Activated T-cell treated with anti-CD3 and anti-CD28 coated beads, Interleukin-2, amount 50 U/mL, for 4 hours (primary cell): ENCODE measurements around the gene HRAS. TPM values are rescaled to one million over a fixed set of nuclear protein-coding genes. Genes with fewer than 3 reads are reported as not detected.

Source experiments
- total RNA-seq, 3 donors: library from RNA; stranded (reverse); gene quantifications; one replicate each; pipeline ENCODE4 v1.2.1, GENCODE V29; 2021

HRAS gene
- total RNA-seq, 3 donors from 2014 or later, result 92.2 to 108 (median 95.0) TPM

Other genes with a start within 250 kb of the HRAS start
- 10 to 100 TPM; 16.6 to 76.3 (median 28.3) TPM for gene PGGHG, start 246.4 kb downstream of the HRAS start, total RNA-seq
- gene IFITM5, start 236.1 kb downstream of the HRAS start, total RNA-seq, result not detected
- 100 to 1,000 TPM; 197 to 257 (median 231) TPM for gene IFITM2, start 227.8 kb downstream of the HRAS start, total RNA-seq
- 100 to 1,000 TPM in 2 of 3 donors, 10 to 100 TPM in 1; 99.3 to 144 (median 120) TPM for gene IFITM1, start 221.5 kb downstream of the HRAS start, total RNA-seq
- 10 to 100 TPM in 2 of 3 donors, 1 to 10 TPM in 1; 5.3 to 24.6 (median 20.4) TPM for gene IFITM3, start 214.7 kb downstream of the HRAS start, total RNA-seq
- 1 to 10 TPM; 3.8 to 6.1 (median 5.5) TPM for gene B4GALNT4, start 166.1 kb downstream of the HRAS start, total RNA-seq
- under 1 TPM; 0.11 to 0.40 (median 0.16) TPM for gene PKP3, start 141.4 kb downstream of the HRAS start, total RNA-seq
- gene SIGIRR, start 120.6 kb downstream of the HRAS start, total RNA-seq, result 10 to 100 TPM; 26.7 to 29.3 (median 29.2) TPM
- gene ANO9, start 93.6 kb downstream of the HRAS start, total RNA-seq, result 10 to 100 TPM; 16.5 to 21.7 (median 20.4) TPM
- 10 to 100 TPM; 25.7 to 30.9 (median 29.1) TPM for gene PTDSS2, start 85.3 kb downstream of the HRAS start, total RNA-seq
- gene RNH1, start 28.3 kb downstream of the HRAS start, total RNA-seq, result 100 to 1,000 TPM; 159 to 172 (median 160) TPM
- gene LRRC56, start 2.0 kb upstream of the HRAS start, total RNA-seq, result 1 to 10 TPM; 1.4 to 2.7 (median 1.7) TPM
- gene LMNTD2, start 25.2 kb upstream of the HRAS start, total RNA-seq, result 1 to 10 TPM in 2 of 3 donors, under 1 TPM in 1; 0.71 to 1.3 (median 1.1) TPM
- 10 to 100 TPM; 15.1 to 17.4 (median 16.1) TPM for gene RASSF7, start 25.4 kb upstream of the HRAS start, total RNA-seq
- 10 to 100 TPM; 57.7 to 59.2 (median 57.7) TPM for gene PHRF1, start 40.9 kb upstream of the HRAS start, total RNA-seq
- gene IRF7, start 80.4 kb upstream of the HRAS start, total RNA-seq, result 10 to 100 TPM; 16.3 to 26.7 (median 17.7) TPM
- gene CDHR5, start 89.4 kb upstream of the HRAS start, total RNA-seq, result not detected
- gene SCT, start 91.6 kb upstream of the HRAS start, total RNA-seq, result not detected
- gene DRD4, start 101.7 kb upstream of the HRAS start, total RNA-seq, result under 1 TPM in 2 of 3 donors, not detected in 1; 0.13 to 0.28 TPM
- gene DEAF1, start 159.6 kb upstream of the HRAS start, total RNA-seq, result 10 to 100 TPM; 53.1 to 59.6 (median 54.5) TPM
- gene TMEM80, start 160.2 kb upstream of the HRAS start, total RNA-seq, result 1 to 10 TPM; 6.8 to 7.5 (median 7.0) TPM
- 10 to 100 TPM in 1 of 3 donors, 1 to 10 TPM in 2; 5.2 to 13.0 (median 7.0) TPM for gene EPS8L2, start 170.7 kb upstream of the HRAS start, total RNA-seq
- 100 to 1,000 TPM; 281 to 316 (median 313) TPM for gene TALDO1, start 211.9 kb upstream of the HRAS start, total RNA-seq
- gene GATD1, start 241.9 kb upstream of the HRAS start, total RNA-seq, result 10 to 100 TPM; 48.3 to 49.8 (median 49.7) TPM